Measurements from ENCODE around the gene AUTS2. TPM values are rescaled to one million over a fixed set of nuclear protein-coding genes. Genes with fewer than 3 reads are reported as not detected.

AUTS2 gene
- total and polyA plus RNA-seq, 9 of the 15 experiments (the other 6 are each of a cell fraction or from before 2014, with no cell fraction given), result 0.58 TPM; not detected in 8

- TF ChIP-seq NR3C1 (CRISPR knock-in tag; IDR thresholded peaks at IDR 0.05), result no peak
- no peak for TF ChIP-seq ZNF184 (CRISPR knock-in tag; IDR thresholded peaks at IDR 0.05)
These were observed 13.1 kb upstream of the AUTS2 start (continued) for GRCh38 chr7:69585169-69585568.

- no peak for FAIRE-seq
- H3K27me3 ChIP-seq (ENCODE audit: control insufficient read depth in 2 of 2, insufficient read depth in 2 of 2, low read length in 2 of 2), result no peaks in the 10 kb centered on the region
- H3K79me2 ChIP-seq (ENCODE audit: control insufficient read depth, insufficient read depth, low read length), result no peaks in the 10 kb centered on the region
- no peak overlapping the region for H2AFZ ChIP-seq (ENCODE audit: low read depth, low read length)
- intact Hi-C loops (cut with micrococcal nuclease), result no loop called here
- no peak for DNase-seq (ENCODE audit: extremely low read depth in 1 of 4, low spot score in 3 of 4)
- H3K36me3 ChIP-seq (ENCODE audit: control insufficient read depth, insufficient read depth, low read length), result no peaks in the 10 kb centered on the region
- no peak overlapping the region for H3K4me3 ChIP-seq
- 4% methylated on average over 3 of the region's 3 CpGs for WGBS (ENCODE audit: insufficient coverage, low coverage, missing lambda C conversion rate)
- CTCF ChIA-PET (ENCODE audit: low intra/inter-chr PET ratio), result no interaction called here
- ATAC-seq, result no peak
- in situ Hi-C loops (cut with MboI), result no loop called here
- H4K20me1 ChIP-seq (replicated peaks; ENCODE audit: control insufficient read depth, insufficient read depth, low read length), result no peaks in the 10 kb centered on the region
- no TSS peak for BruUV-seq (replicated peaks)
- H3K27ac ChIP-seq (ENCODE audit: extremely low read depth, low read depth, low read length), result no peak overlapping the region
- H3K9me3 ChIP-seq (replicated peaks; ENCODE audit: control insufficient read depth, insufficient read depth, low read depth, low read length), result no peaks in the 10 kb centered on the region
- no peak overlapping the region for H3K4me2 ChIP-seq (ENCODE audit: insufficient read depth, low read length)
- POLR2A ChIA-PET, result no interaction called here
- no peaks in the 10 kb centered on the region for H3K9me1 ChIP-seq (ENCODE audit: control insufficient read depth, insufficient read depth, low read length)
- no peaks in the 10 kb centered on the region for H3K4me1 ChIP-seq (replicated peaks in 1 of 2; ENCODE audit: control insufficient read depth in 2 of 2, insufficient read depth in 2 of 2, low read length in 2 of 2)
- no peak overlapping the region for H3K9ac ChIP-seq (ENCODE audit: insufficient read depth in 1 of 2, low read depth in 2 of 2, low read length in 2 of 2)
- no peak for TF ChIP-seq TRIM24 (IDR thresholded peaks at IDR 0.05)
- no peak for TF ChIP-seq MYC (IDR thresholded peaks at IDR 0.05; ENCODE audit: low read depth, low read length)
- TF ChIP-seq MYC (CRISPR knock-in tag; IDR thresholded peaks at IDR 0.05; ENCODE audit: borderline replicate concordance, low read depth), result no peak
- TF ChIP-seq ZNF253 (CRISPR knock-in tag; conservative IDR thresholded peaks at IDR 0.05), result no peak
- TF ChIP-seq KDM1A (IDR thresholded peaks at IDR 0.05), result no peak
- no peak for TF ChIP-seq TEAD2 (tag; IDR thresholded peaks at IDR 0.05)
- TF ChIP-seq CHD7 (IDR thresholded peaks at IDR 0.05; ENCODE audit: low read depth, low read length), result no peak
- no peak for TF ChIP-seq MAX (CRISPR knock-in tag; IDR thresholded peaks at IDR 0.05)
- no peak for TF ChIP-seq ZKSCAN1 (IDR thresholded peaks at IDR 0.05; ENCODE audit: low read depth, low read length)
- no peak for TF ChIP-seq PHF20 (IDR thresholded peaks at IDR 0.05; ENCODE audit: partially characterized antibody)
These were observed 12.0 kb upstream of the AUTS2 start for GRCh38 chr7:69586321-69586720.
